ENCODE results near the gene UBA3. TPM values are rescaled to one million over a fixed set of nuclear protein-coding genes. Genes with fewer than 3 reads are reported as not detected.

Gene UBA3
- total RNA-seq, 1 donor from 2014 or later, result 84.2 TPM

GRCh38 chr3:69119138-69119537, 39.0 kb upstream of the UBA3 start:
- peaks cover 36% of the 10 kb centered on the region for H3K4me1 ChIP-seq
- peak overlapping the region; percentile 87 for H3K27ac ChIP-seq (replicated peaks)
- peak overlapping the region; percentile 65 for H3K4me3 ChIP-seq
- no peak for DNase-seq
- peaks cover 12% of the 10 kb centered on the region for H3K36me3 ChIP-seq
- H3K27me3 ChIP-seq (ENCODE audit: low read depth), result no peaks in the 10 kb centered on the region
- intact Hi-C loops (cut with micrococcal nuclease), result no loop called here
- H3K9me3 ChIP-seq (replicated peaks), result no peaks in the 10 kb centered on the region
- TF ChIP-seq CTCF (IDR thresholded peaks at IDR 0.05; ENCODE audit: borderline replicate concordance), result no peak

DNA sequence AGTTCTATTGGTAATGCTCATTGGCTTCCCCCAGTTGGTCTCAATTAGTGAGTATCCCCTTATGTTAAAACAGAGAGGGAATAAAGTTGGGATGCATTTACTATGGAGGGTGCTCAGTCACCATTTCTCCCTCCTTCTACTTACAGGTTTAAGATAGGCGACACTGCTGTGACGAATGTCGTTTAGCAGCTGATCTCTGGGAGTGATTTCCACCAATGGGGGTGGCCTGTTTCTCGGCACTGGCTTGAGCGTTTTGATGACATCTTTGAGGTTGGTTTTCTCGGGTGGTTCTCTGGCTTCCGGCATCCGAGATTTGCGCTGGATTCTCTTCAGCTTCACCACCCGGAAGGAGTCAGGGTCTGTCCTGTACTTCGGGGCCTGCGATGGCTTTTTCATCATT, 38.4 kb upstream of the UBA3 start:
- Histone ChIP-seq H3K4me1 (peaks cover 41% of the 10 kb centered on the region), H3K27me3 (ENCODE audit: low read depth) (no peaks in the 10 kb centered on the region), H3K27ac (replicated peaks) (peak overlapping the region; percentile 87), H3K4me3 (peak overlapping the region; percentile 57), H3K9me3 (replicated peaks) (no peaks in the 10 kb centered on the region), H3K36me3 (peaks cover 12% of the 10 kb centered on the region)
- DNase-seq, result no peak
- TF ChIP-seq CTCF (IDR thresholded peaks at IDR 0.05; ENCODE audit: borderline replicate concordance), result no peak
- intact Hi-C loops (cut with micrococcal nuclease), result no loop called here

GRCh38 chr3:69116897-69117296, 36.7 kb upstream of the UBA3 start:
- intact Hi-C loops (cut with micrococcal nuclease), result no loop called here
- no peak for DNase-seq
- Histone ChIP-seq H3K4me1 (peaks cover 50% of the 10 kb centered on the region), H3K27me3 (ENCODE audit: low read depth) (no peaks in the 10 kb centered on the region), H3K9me3 (replicated peaks) (no peaks in the 10 kb centered on the region), H3K27ac (replicated peaks) (peak overlapping the region; percentile 87), H3K36me3 (peaks cover 12% of the 10 kb centered on the region), H3K4me3 (peak overlapping the region; percentile 57)
- no peak for TF ChIP-seq CTCF (IDR thresholded peaks at IDR 0.05; ENCODE audit: borderline replicate concordance)

DNA sequence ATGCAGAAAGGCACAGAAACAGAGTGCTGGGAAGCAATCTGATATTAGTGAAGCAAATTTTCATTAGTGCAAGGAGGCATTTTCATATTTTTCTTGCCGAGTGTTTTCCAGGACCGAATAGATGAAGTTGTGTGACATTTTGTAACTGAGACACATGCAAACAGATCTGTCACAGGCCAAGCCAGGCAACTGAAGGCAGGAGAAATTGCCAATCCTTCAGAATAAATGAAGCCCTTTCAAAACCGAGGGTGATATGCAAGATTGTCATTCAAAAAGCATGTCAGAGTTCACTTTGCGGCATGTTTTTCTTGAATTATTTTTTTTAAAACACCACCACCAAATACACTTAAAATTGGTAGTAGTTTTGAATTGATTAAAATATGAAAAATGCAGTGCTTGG, 36.0 kb upstream of the UBA3 start:
- Histone ChIP-seq H3K36me3 (peaks cover 12% of the 10 kb centered on the region), H3K4me3 (peak overlapping the region; percentile 57), H3K4me1 (peaks cover 58% of the 10 kb centered on the region), H3K9me3 (replicated peaks) (no peaks in the 10 kb centered on the region), H3K27me3 (ENCODE audit: low read depth) (no peaks in the 10 kb centered on the region), H3K27ac (replicated peaks) (peak overlapping the region; percentile 87)
- intact Hi-C loops (cut with micrococcal nuclease), result no loop called here
- no peak for TF ChIP-seq CTCF (IDR thresholded peaks at IDR 0.05; ENCODE audit: borderline replicate concordance)
- no peak for DNase-seq

- peaks cover 60% of the 10 kb centered on the region for H3K4me1 ChIP-seq
- intact Hi-C loops (cut with micrococcal nuclease), result no loop called here
- peak overlapping the region; percentile 57 for H3K4me3 ChIP-seq
Observed at GRCh38 chr3:69115731-69116130, 35.6 kb upstream of the UBA3 start.

More at GRCh38 chr3:69115731-69116130, 35.6 kb upstream of the UBA3 start:
- DNase-seq, result no peak
- peaks cover 12% of the 10 kb centered on the region for H3K36me3 ChIP-seq
- H3K9me3 ChIP-seq (replicated peaks), result no peaks in the 10 kb centered on the region
- peak overlapping the region; percentile 87 for H3K27ac ChIP-seq (replicated peaks)
- TF ChIP-seq CTCF (IDR thresholded peaks at IDR 0.05; ENCODE audit: borderline replicate concordance), result no peak
- no peaks in the 10 kb centered on the region for H3K27me3 ChIP-seq (ENCODE audit: low read depth)
